Liver (tissue), 9 donors: ENCODE data around the gene CREB5. TPM values are rescaled to one million over a fixed set of nuclear protein-coding genes. Genes with fewer than 3 reads are reported as not detected.

Experiments used
- DNase-seq: peaks from one replicate; pipeline ENCODE4 v3.0.0-alpha.2; 2017; ENCODE audit warnings: low spot score
- H3K27ac ChIP-seq, 2 donors: one replicate each; pipeline ENCODE4 v1.7.0; 2013; ENCODE audit warnings: inconsistent platforms in 2 of 2, low read length in 2 of 2, control low read depth in 1 of 2, low read depth in 1 of 2, mild to moderate bottlenecking in 1 of 2
- H3K27me3 ChIP-seq, 4 donors: one replicate each; pipeline versions ENCODE4 v1.6.1 to v1.7.0; 2013; ENCODE audit warnings: low read length in 3 of 4, inconsistent platforms in 1 of 4, mild to moderate bottlenecking in 1 of 4, moderate library complexity in 1 of 4; ENCODE audit not compliant: control insufficient read depth in 4 of 4, insufficient read depth in 4 of 4
- H3K36me3 ChIP-seq, 4 donors: one replicate each; pipeline versions ENCODE4 v1.6.1 to v1.7.0; 2013; ENCODE audit warnings: low read length in 3 of 4, mild to moderate bottlenecking in 3 of 4, low read depth in 1 of 4, moderate library complexity in 1 of 4; ENCODE audit not compliant: control insufficient read depth in 4 of 4, insufficient read depth in 3 of 4
- H3K4me1 ChIP-seq, 4 donors: one replicate each; pipeline versions ENCODE4 v1.6.1 to v1.7.0; 2013; ENCODE audit warnings: low read length in 3 of 4, mild to moderate bottlenecking in 3 of 4, moderate library complexity in 1 of 4; ENCODE audit not compliant: control insufficient read depth in 4 of 4, insufficient read depth in 4 of 4
- H3K4me3 ChIP-seq, 3 donors: one replicate each; pipeline versions ENCODE4 v1.6.1 to v1.7.0; 2013; ENCODE audit warnings: low read length in 3 of 3, control low read depth in 1 of 3, low read depth in 1 of 3, mild to moderate bottlenecking in 1 of 3
- H3K9ac ChIP-seq, 2 donors: one replicate each; pipeline ENCODE4 v1.7.0; 2013; ENCODE audit warnings: low read length in 2 of 2, mild to moderate bottlenecking in 2 of 2, moderate library complexity in 2 of 2, control low read depth in 1 of 2, low read depth in 1 of 2
- H3K9me3 ChIP-seq, 4 donors: one replicate each; pipeline versions ENCODE4 v1.6.1 to v1.7.0; 2013; ENCODE audit warnings: low read length in 3 of 4; ENCODE audit not compliant: control insufficient read depth in 4 of 4
- CTCF ChIP-seq: fragments of 150-350 bp; IDR thresholded peaks from 2 replicates; pipeline ENCODE4 v1.5.1; 2017; ENCODE audit warnings: improper control_type of control experiment, low read depth, low read length; ENCODE audit not compliant: missing input control
- EGR1 ChIP-seq, 2 donors: IDR thresholded peaks; 2 replicates each; pipeline ENCODE4 v1.6.1; 2016 to 2018; ENCODE audit warnings: antibody characterized with exemption in 2 of 2, low read depth in 2 of 2
- FOXA1 ChIP-seq: IDR thresholded peaks from 2 replicates; pipeline ENCODE4 v1.6.1; 2016; ENCODE audit warnings: antibody characterized with exemption
- FOXA2 ChIP-seq: IDR thresholded peaks from 2 replicates; pipeline ENCODE4 v1.6.1; 2016; ENCODE audit warnings: antibody characterized with exemption
- HNF4A ChIP-seq, 2 donors: conservative IDR thresholded peaks; 2 replicates each; pipeline ENCODE4 v1.6.1; 2016; ENCODE audit warnings: antibody characterized with exemption in 2 of 2, mild to moderate bottlenecking in 2 of 2
- JUND ChIP-seq, 2 donors: IDR thresholded peaks; 2 replicates each; pipeline ENCODE4 v1.6.1; 2016; ENCODE audit warnings: antibody characterized with exemption in 2 of 2
- RAD21 ChIP-seq, 2 donors: IDR thresholded peaks; 2 replicates each; pipeline ENCODE4 v1.6.1; 2016; ENCODE audit warnings: antibody characterized with exemption in 2 of 2, mild to moderate bottlenecking in 2 of 2
- REST ChIP-seq: IDR thresholded peaks from 2 replicates; pipeline ENCODE4 v1.6.1; 2016; ENCODE audit warnings: antibody characterized with exemption, mild to moderate bottlenecking
- RXRA ChIP-seq, 2 donors: IDR thresholded peaks; 2 replicates each; pipeline ENCODE4 v1.6.1; 2017 to 2018; ENCODE audit warnings: antibody characterized with exemption in 2 of 2, mild to moderate bottlenecking in 1 of 2
- SP1 ChIP-seq: IDR thresholded peaks from 2 replicates; pipeline ENCODE4 v1.6.1; 2018; ENCODE audit warnings: antibody characterized with exemption, mild to moderate bottlenecking
- YY1 ChIP-seq: IDR thresholded peaks from 2 replicates; pipeline ENCODE4 v1.6.1; 2016; ENCODE audit warnings: antibody characterized with exemption, mild to moderate bottlenecking
- WGBS: extraction: QIAGEN DNeasy Blood & Tissue Kit; methylation state at CpG from one replicate; pipeline ENCODE4 v1.1.7; 2013; 5-methylcytosine and 5-hydroxymethylcytosine counted together
- polyA plus RNA-seq, 2 donors: library from polyadenylated mRNA; stranded (reverse) in 1 of 2; unstranded in 1 of 2; fragments of 200-250 nt in 1 of 2; fragments of >200 nt in 1 of 2; fragmentation: Nextera tagmentation in 1 of 2; extraction: Ambion mirVana in 1 of 2; gene quantifications; one replicate each; pipeline versions ENCODE4 v1.2.1 to v1.2.3, GENCODE V29; 2013 to 2015
- total RNA-seq, 2 donors: library from RNA; depleted of rRNA; stranded (reverse); fragments of >200 nt; gene quantifications; one replicate each; pipeline ENCODE4 v1.2.3, GENCODE V29; 2014
- TF ChIP-seq, protein P1 (sequence below): IDR thresholded peaks from 2 replicates; pipeline ENCODE4 v1.6.1; 2016; ENCODE audit warnings: antibody characterized with exemption
- TF ChIP-seq, protein P2 (sequence below): IDR thresholded peaks from 2 replicates; pipeline ENCODE4 v1.6.1; 2016; ENCODE audit warnings: antibody characterized with exemption
- TF ChIP-seq, protein P3 (sequence below): IDR thresholded peaks from 2 replicates; pipeline ENCODE4 v1.6.1; 2016; ENCODE audit warnings: antibody characterized with exemption
- donor health status: healthy.
- donor health status: healthy.
- donor health status: healthy.
- donor health status: healthy.
- donor health status: healthy.

Gene CREB5
- total and polyA plus RNA-seq, 4 donors: 0.25 to 0.92 (median 0.67) TPM

DNA sequence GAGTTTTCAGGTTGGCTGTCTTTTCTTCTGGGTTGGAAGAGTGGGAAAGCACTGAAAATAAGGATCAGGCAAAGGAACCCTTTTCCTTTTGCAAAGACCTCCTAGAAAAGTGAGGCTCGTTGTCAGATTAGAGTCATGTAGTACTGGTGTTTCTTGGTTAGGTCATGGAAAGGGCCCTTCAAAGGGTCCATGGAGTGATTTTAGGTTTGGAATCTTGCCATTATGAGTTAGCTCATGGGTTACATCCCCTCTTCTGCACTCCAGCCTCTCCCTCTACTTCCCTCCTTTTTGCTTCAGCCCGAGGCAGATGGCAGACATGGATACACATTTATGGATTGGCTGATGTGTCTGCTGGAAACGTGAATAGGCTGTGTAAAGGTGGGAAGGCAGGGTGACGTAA is 47.0 kb downstream of the CREB5 start (continued):
- TF ChIP-seq, protein P1, sequence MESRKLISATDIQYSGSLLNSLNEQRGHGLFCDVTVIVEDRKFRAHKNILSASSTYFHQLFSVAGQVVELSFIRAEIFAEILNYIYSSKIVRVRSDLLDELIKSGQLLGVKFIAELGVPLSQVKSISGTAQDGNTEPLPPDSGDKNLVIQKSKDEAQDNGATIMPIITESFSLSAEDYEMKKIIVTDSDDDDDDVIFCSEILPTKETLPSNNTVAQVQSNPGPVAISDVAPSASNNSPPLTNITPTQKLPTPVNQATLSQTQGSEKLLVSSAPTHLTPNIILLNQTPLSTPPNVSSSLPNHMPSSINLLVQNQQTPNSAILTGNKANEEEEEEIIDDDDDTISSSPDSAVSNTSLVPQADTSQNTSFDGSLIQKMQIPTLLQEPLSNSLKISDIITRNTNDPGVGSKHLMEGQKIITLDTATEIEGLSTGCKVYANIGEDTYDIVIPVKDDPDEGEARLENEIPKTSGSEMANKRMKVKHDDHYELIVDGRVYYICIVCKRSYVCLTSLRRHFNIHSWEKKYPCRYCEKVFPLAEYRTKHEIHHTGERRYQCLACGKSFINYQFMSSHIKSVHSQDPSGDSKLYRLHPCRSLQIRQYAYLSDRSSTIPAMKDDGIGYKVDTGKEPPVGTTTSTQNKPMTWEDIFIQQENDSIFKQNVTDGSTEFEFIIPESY: no peak
- TF ChIP-seq, protein P2, sequence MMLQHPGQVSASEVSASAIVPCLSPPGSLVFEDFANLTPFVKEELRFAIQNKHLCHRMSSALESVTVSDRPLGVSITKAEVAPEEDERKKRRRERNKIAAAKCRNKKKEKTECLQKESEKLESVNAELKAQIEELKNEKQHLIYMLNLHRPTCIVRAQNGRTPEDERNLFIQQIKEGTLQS: no peak
- TF ChIP-seq CTCF: no peak
- TF ChIP-seq RXRA (IDR thresholded peaks at IDR 0.05): no peak
- no peak for TF ChIP-seq SP1

DNA sequence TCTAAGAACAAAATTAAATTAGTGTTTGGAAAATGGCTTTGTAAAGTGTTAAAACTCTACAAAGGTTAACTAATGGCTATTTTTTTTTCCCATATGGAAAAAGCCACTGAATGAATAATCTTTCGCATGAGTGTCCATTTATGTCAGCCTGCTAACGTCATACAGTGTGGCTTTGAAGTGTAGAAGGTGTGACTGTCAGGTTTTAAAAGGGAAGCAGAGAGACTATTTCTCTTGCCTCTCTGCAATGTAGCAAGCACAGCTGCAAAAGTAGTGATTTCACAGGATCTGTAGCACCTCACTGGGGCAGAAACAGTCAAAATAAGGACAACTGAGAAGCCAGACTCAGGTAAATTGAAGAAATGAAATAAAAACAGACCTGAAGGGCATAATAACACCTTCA is 53.4 kb downstream of the CREB5 start:
- no peak overlapping the region for H3K27ac ChIP-seq
- no peaks in the 10 kb centered on the region for H3K36me3 ChIP-seq
- no peak overlapping the region for H3K4me3 ChIP-seq
- no peaks in the 10 kb centered on the region for H3K4me1 ChIP-seq
- H3K9me3 ChIP-seq: no peaks in the 10 kb centered on the region
- H3K9ac ChIP-seq: no peak overlapping the region
- no peak for DNase-seq
- 72% methylated on average over 2 of the region's 2 CpGs for WGBS
- TF ChIP-seq FOXA1 (no peak), JUND (IDR thresholded peaks at IDR 0.05) (no peak)
- TF ChIP-seq, protein P1: no peak
- H3K27me3 ChIP-seq: no peaks in the 10 kb centered on the region

GRCh38 chr7:28466341-28466740 is 54.0 kb downstream of the CREB5 start:
- DNase-seq: no peak
- no peak overlapping the region for H3K9ac ChIP-seq
- 64% methylated on average over 8 of the region's 8 CpGs for WGBS
- no peaks in the 10 kb centered on the region for H3K36me3 ChIP-seq
- no peak for TF ChIP-seq SP1
- no peak for TF ChIP-seq YY1
- TF ChIP-seq, protein P1: no peak
- no peak for TF ChIP-seq CTCF
- no peak for TF ChIP-seq FOXA1
- no peak for TF ChIP-seq EGR1 (IDR thresholded peaks at IDR 0.05; ENCODE audit: low read depth in 2 of 2)
- TF ChIP-seq HNF4A (conservative IDR thresholded peaks at IDR 0.05): no peak
- no peak for TF ChIP-seq REST
- no peak for TF ChIP-seq JUND (IDR thresholded peaks at IDR 0.05)
- no peak for TF ChIP-seq FOXA2
- no peak for TF ChIP-seq RAD21 (IDR thresholded peaks at IDR 0.05)
- TF ChIP-seq, protein P3, sequence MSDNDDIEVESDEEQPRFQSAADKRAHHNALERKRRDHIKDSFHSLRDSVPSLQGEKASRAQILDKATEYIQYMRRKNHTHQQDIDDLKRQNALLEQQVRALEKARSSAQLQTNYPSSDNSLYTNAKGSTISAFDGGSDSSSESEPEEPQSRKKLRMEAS: no peak
- no peak for TF ChIP-seq RXRA (IDR thresholded peaks at IDR 0.05)
- no peaks in the 10 kb centered on the region for H3K4me1 ChIP-seq
- H3K9me3 ChIP-seq: no peaks in the 10 kb centered on the region
- H3K27ac ChIP-seq: no peak overlapping the region
- no peak overlapping the region for H3K4me3 ChIP-seq
- no peaks in the 10 kb centered on the region for H3K27me3 ChIP-seq
